H9 (cell line): ENCODE measurements around the gene NOP53. TPM values are rescaled to one million over a fixed set of nuclear protein-coding genes. Genes with fewer than 3 reads are reported as not detected.
"Not testable (repeated sequence)": the region's sequence is repeated elsewhere in the genome, so short reads cannot be mapped to it uniquely, and the experiment has no call there.

ENCODE experiments used
- DNase-seq: peaks from one replicate; pipeline ENCODE4 v3.0.0-alpha.2; 2017
- H2AFZ ChIP-seq: one replicate; pipeline ENCODE4 v1.6.1; 2013; ENCODE audit warnings: mild to moderate bottlenecking, low read length, control low read depth, moderate library complexity
- H2AK5ac ChIP-seq: 2 replicates; pipeline ENCODE4 v1.6.1; 2013; ENCODE audit warnings: low read length, control low read depth, mixed read lengths; ENCODE audit not compliant: insufficient read length
- H2BK120ac ChIP-seq: one replicate; pipeline ENCODE4 v1.6.1; 2013; ENCODE audit warnings: low read depth, mild to moderate bottlenecking, low read length, control low read depth, inconsistent platforms; ENCODE audit not compliant: poor library complexity, severe bottlenecking
- H2BK12ac ChIP-seq: 2 replicates; pipeline ENCODE4 v1.6.1; 2013; ENCODE audit warnings: low read length, control low read depth, mixed read lengths, low read depth; ENCODE audit not compliant: insufficient read length
- H2BK15ac ChIP-seq: 2 replicates; pipeline ENCODE4 v1.6.1; 2013; ENCODE audit warnings: low read depth, low read length, control low read depth
- H2BK20ac ChIP-seq: one replicate; pipeline ENCODE4 v1.6.1; 2013; ENCODE audit warnings: low read depth, mild to moderate bottlenecking, low read length, control low read depth, inconsistent platforms; ENCODE audit not compliant: poor library complexity, severe bottlenecking
- H2BK5ac ChIP-seq: 2 replicates; pipeline ENCODE4 v1.6.1; 2013; ENCODE audit warnings: low read length, control low read depth, mixed read lengths; ENCODE audit not compliant: insufficient read length
- H3K14ac ChIP-seq: 2 replicates; pipeline ENCODE4 v1.6.1; 2013; ENCODE audit warnings: low read length, control low read depth; ENCODE audit not compliant: insufficient read depth
- H3K18ac ChIP-seq: 2 replicates; pipeline ENCODE4 v1.6.1; 2013; ENCODE audit warnings: low read depth, mild to moderate bottlenecking, mixed read lengths, low read length, control low read depth; ENCODE audit not compliant: insufficient read length
- H3K23ac ChIP-seq: 2 replicates; pipeline ENCODE4 v1.6.1; 2013; ENCODE audit warnings: low read length, control low read depth, mixed read lengths, low read depth; ENCODE audit not compliant: insufficient read length
- H3K23me2 ChIP-seq: 2 replicates; pipeline ENCODE4 v1.6.1; 2013; ENCODE audit warnings: low read depth, mild to moderate bottlenecking, mixed read lengths, low read length, control low read depth; ENCODE audit not compliant: insufficient read length, poor library complexity, severe bottlenecking
- H3K27ac ChIP-seq: 2 replicates; pipeline ENCODE4 v1.5.1; 2013; ENCODE audit warnings: low read length, control low read depth, mixed read lengths, low read depth; ENCODE audit not compliant: insufficient read length
- H3K27me3 ChIP-seq: 2 replicates; pipeline ENCODE4 v1.6.1; 2013; ENCODE audit warnings: low read length, control low read depth, inconsistent platforms; ENCODE audit not compliant: insufficient read depth
- H3K4ac ChIP-seq: 2 replicates; pipeline ENCODE4 v1.6.1; 2013; ENCODE audit warnings: low read depth, mild to moderate bottlenecking, control low read depth, inconsistent platforms, low read length, moderate library complexity
- H3K4me1 ChIP-seq: 2 replicates; pipeline ENCODE4 v1.6.1; 2013; ENCODE audit warnings: low read length, control low read depth, inconsistent platforms; ENCODE audit not compliant: insufficient read depth
- H3K4me2 ChIP-seq: 2 replicates; pipeline ENCODE4 v1.6.1; 2013; ENCODE audit warnings: low read length, control low read depth, mixed read lengths; ENCODE audit not compliant: insufficient read length, insufficient read depth
- H3K56ac ChIP-seq: 2 replicates; pipeline ENCODE4 v1.6.1; 2013; ENCODE audit warnings: low read depth, mild to moderate bottlenecking, mixed read lengths, low read length, control low read depth; ENCODE audit not compliant: insufficient read length
- H3K79me1 ChIP-seq: 2 replicates; pipeline ENCODE4 v1.6.1; 2013; ENCODE audit warnings: low read depth, mild to moderate bottlenecking, moderate library complexity, low read length, control low read depth, inconsistent platforms; ENCODE audit not compliant: insufficient read depth, poor library complexity, severe bottlenecking
- H3K79me2 ChIP-seq: 2 replicates; pipeline ENCODE4 v1.6.1; 2013; ENCODE audit warnings: low read length, control low read depth, inconsistent platforms; ENCODE audit not compliant: insufficient read depth
- H3K9ac ChIP-seq: 2 replicates; pipeline ENCODE4 v1.6.1; 2013; ENCODE audit warnings: low read length, control low read depth, mixed read lengths; ENCODE audit not compliant: insufficient read length; ENCODE audit errors: extremely low read depth
- H3K9me3 ChIP-seq: one replicate; pipeline ENCODE4 v1.6.1; 2013; ENCODE audit warnings: low read depth, low read length, inconsistent platforms; ENCODE audit not compliant: control insufficient read depth
- H3T11ph ChIP-seq: one replicate; pipeline ENCODE4 v1.6.1; 2013; ENCODE audit warnings: mild to moderate bottlenecking, low read length, control low read depth, inconsistent platforms
- H4K20me1 ChIP-seq: one replicate; pipeline ENCODE4 v1.6.1; 2013; ENCODE audit not compliant: control insufficient read depth, insufficient read length, insufficient read depth
- H4K5ac ChIP-seq: 2 replicates; pipeline ENCODE4 v1.6.1; 2013; ENCODE audit warnings: low read depth, mild to moderate bottlenecking, mixed read lengths, low read length, control low read depth; ENCODE audit not compliant: insufficient read length
- H4K8ac ChIP-seq: replicated peaks from 2 replicates; pipeline ENCODE4 v1.6.1; 2013; ENCODE audit warnings: low read length, control low read depth, mixed read lengths, low read depth; ENCODE audit not compliant: insufficient read length
- H4K91ac ChIP-seq: 2 replicates; pipeline ENCODE4 v1.6.1; 2013; ENCODE audit warnings: low read depth, mild to moderate bottlenecking, moderate library complexity, mixed read lengths, low read length, control low read depth; ENCODE audit not compliant: insufficient read length
- H3K27ac Mint-ChIP-seq, 3 experiments: 2 replicates in 2 of 3; 3 replicates in 1 of 3; pipeline ENCODE4 v1.8.0; 2020 to 2021; ENCODE audit warnings: mixed read lengths in 3 of 3, mild to moderate bottlenecking in 1 of 3, moderate library complexity in 1 of 3
- H3K27me3 Mint-ChIP-seq: 2 replicates; pipeline ENCODE4 v1.8.0; 2021; ENCODE audit warnings: low read depth, mild to moderate bottlenecking, moderate library complexity, mixed read lengths
- H3K36me3 Mint-ChIP-seq, 3 experiments: 2 replicates in 2 of 3; 3 replicates in 1 of 3; pipeline ENCODE4 v1.8.0; 2020 to 2021; ENCODE audit warnings: low read depth in 3 of 3, mixed read lengths in 3 of 3; ENCODE audit not compliant: insufficient read depth in 1 of 3
- H3K4me1 Mint-ChIP-seq, 2 experiments: 2 replicates each; pipeline ENCODE4 v1.8.0; 2020; ENCODE audit warnings: mixed read lengths in 2 of 2
- H3K4me3 Mint-ChIP-seq, 2 experiments: 2 replicates in 1 of 2; 3 replicates in 1 of 2; pipeline ENCODE4 v1.8.0; 2020 to 2021; ENCODE audit warnings: mild to moderate bottlenecking in 2 of 2, mixed read lengths in 2 of 2, moderate library complexity in 1 of 2
- H3K9me3 Mint-ChIP-seq, 2 experiments: 2 replicates in 1 of 2; 3 replicates in 1 of 2; pipeline ENCODE4 v1.8.0; 2020; ENCODE audit warnings: mild to moderate bottlenecking in 2 of 2, mixed read lengths in 2 of 2, moderate library complexity in 1 of 2
- CTCF ChIP-seq: fragments of 200-600 bp; sonication (generic); conservative IDR thresholded peaks from 3 replicates; pipeline ENCODE4 v1.8.0; 2021; ENCODE audit warnings: antibody characterized with exemption, mild to moderate bottlenecking
- WGBS: extraction: QIAGEN DNeasy Blood & Tissue Kit; methylation state at CpG from one replicate; pipeline ENCODE4 v1.1.7; 2013; ENCODE audit warnings: missing lambda C conversion rate, low lambda C conversion rate, mixed read lengths; ENCODE audit not compliant: insufficient read length; ENCODE audit errors: extremely low coverage; 5-methylcytosine and 5-hydroxymethylcytosine counted together
- total RNA-seq: library from RNA; stranded (reverse); gene quantifications from 2 replicates; pipeline ENCODE4 v1.2.1, GENCODE V29; 2021

NOP53 gene
- total RNA-seq, 1 experiment from 2014 or later: 325 TPM

- Histone ChIP-seq H3K23me2 (peaks cover 2% of the 10 kb centered on the region), H3T11ph (no peak overlapping the region), H3K79me1 (no peaks in the 10 kb centered on the region), H4K8ac (no peak overlapping the region), H3K4me2 (no peak overlapping the region), H3K9ac (no peak overlapping the region), H3K27me3 (no peaks in the 10 kb centered on the region), H4K91ac (no peak overlapping the region), H2BK120ac (no peak overlapping the region), H2AFZ (no peak overlapping the region), H3K14ac (no peak overlapping the region), H3K4ac (no peak overlapping the region), H3K23ac (no peak overlapping the region), H2BK12ac (no peak overlapping the region), H2AK5ac (no peak overlapping the region), H3K27ac (no peak overlapping the region), H2BK20ac (no peak overlapping the region), H3K4me1 (no peaks in the 10 kb centered on the region; the same call in 1 of the 2 replicates), H2BK15ac (no peak overlapping the region), H3K18ac (no peak overlapping the region), H3K9me3 (no peaks in the 10 kb centered on the region), H3K56ac (no peak overlapping the region), H2BK5ac (no peak overlapping the region), H4K20me1 (no peaks in the 10 kb centered on the region), H4K5ac (no peak overlapping the region), H3K79me2 (no peaks in the 10 kb centered on the region)
- H3K27me3 Mint-ChIP-seq: peaks cover 2% of the 10 kb centered on the region; the same call in 1 of the 2 replicates
- H3K9me3 Mint-ChIP-seq: peaks cover 0 to 3% of the 10 kb centered on the region in 2 experiments; a peak in 3 of 5 replicates
- H3K36me3 Mint-ChIP-seq: peaks cover 0 to 3% (median 0%) of the 10 kb centered on the region in 3 experiments; a peak in 3 of 7 replicates
- no CpG with 5 or more reads among the region's 3 CpGs for WGBS
- no peak for TF ChIP-seq CTCF
- peak overlapping the region in 1 of 3 experiments; percentile 5; a peak in 1 of 7 replicates for H3K27ac Mint-ChIP-seq
- no peak for DNase-seq
- peaks cover 17 to 30% of the 10 kb centered on the region in 2 experiments for H3K4me1 Mint-ChIP-seq
- peak overlapping the region in 1 of 2 experiments; percentile 1; a peak in 1 of 5 replicates for H3K4me3 Mint-ChIP-seq
Observed at GRCh38 chr19:47769534-47769933, 24.2 kb downstream of the NOP53 start.

GRCh38 chr19:47771291-47771690 is 25.9 kb downstream of the NOP53 start:
- H3K4me1 ChIP-seq, H3K18ac ChIP-seq, H3K4ac ChIP-seq, H3K36me3 Mint-ChIP-seq, H3K4me2 ChIP-seq, H3K27me3 Mint-ChIP-seq, H3T11ph ChIP-seq, H3K79me2 ChIP-seq, H2BK120ac ChIP-seq, H3K23me2 ChIP-seq, H3K79me1 ChIP-seq, H4K8ac ChIP-seq, H3K56ac ChIP-seq, H2AFZ ChIP-seq, H2BK20ac ChIP-seq, H3K27me3 ChIP-seq, H3K9ac ChIP-seq, H2BK5ac ChIP-seq, H4K91ac ChIP-seq, H2AK5ac ChIP-seq, H3K27ac ChIP-seq, H3K9me3 ChIP-seq, H4K5ac ChIP-seq, H2BK15ac ChIP-seq, H3K14ac ChIP-seq, H3K23ac ChIP-seq, H2BK12ac ChIP-seq, DNase-seq, H4K20me1 ChIP-seq, H3K9me3 Mint-ChIP-seq: not testable (repeated sequence)
- H3K4me3 Mint-ChIP-seq: peak overlapping the region in 1 of 2 experiments; percentile 34; a peak in 1 of 5 replicates
- peaks cover 10 to 22% of the 10 kb centered on the region in 2 experiments for H3K4me1 Mint-ChIP-seq
- H3K27ac Mint-ChIP-seq: peak overlapping the region in 1 of 3 experiments; percentile 25; a peak in 2 of 7 replicates
- no CpG with 5 or more reads among the region's 6 CpGs for WGBS
